Mesothelial cell of epicardium (in vitro differentiated cells): ENCODE results near the gene RER1. TPM values are rescaled to one million over a fixed set of nuclear protein-coding genes. Genes with fewer than 3 reads are reported as not detected.

Experiments
- DNase-seq, 2 experiments: peaks; one replicate each; pipeline ENCODE4 v3.0.0; 2021; ENCODE audit warnings: low spot score in 2 of 2; ENCODE audit not compliant: unreplicated experiment in 2 of 2
- H3K27ac Mint-ChIP-seq: 2 replicates; pipeline ENCODE4 v1.8.0; 2021; ENCODE audit warnings: mixed read lengths
- H3K27me3 Mint-ChIP-seq: 2 replicates; pipeline ENCODE4 v1.8.0; 2021; ENCODE audit warnings: low read depth, mixed read lengths
- H3K36me3 Mint-ChIP-seq: 2 replicates; pipeline ENCODE4 v1.8.0; 2021; ENCODE audit warnings: mixed read lengths
- H3K4me1 Mint-ChIP-seq: 2 replicates; pipeline ENCODE4 v1.8.0; 2021; ENCODE audit warnings: mixed read lengths
- H3K4me3 Mint-ChIP-seq: 2 replicates; pipeline ENCODE4 v1.8.0; 2021; ENCODE audit warnings: mild to moderate bottlenecking, moderate library complexity, mixed read lengths
- H3K9me3 Mint-ChIP-seq: 2 replicates; pipeline ENCODE4 v1.8.0; 2021; ENCODE audit warnings: mixed read lengths
- total RNA-seq: library from RNA; stranded (reverse); gene quantifications from 3 replicates; pipeline ENCODE4 v1.2.1, GENCODE V29; 2021
- TF ChIP-seq, protein P1 (sequence below): fragments of 200-600 bp; sonication (generic); IDR thresholded peaks from one replicate; pipeline ENCODE4 v1.5.0; 2021; ENCODE audit warnings: antibody characterized with exemption; ENCODE audit not compliant: unreplicated experiment

Gene RER1
- total RNA-seq, 1 donor from 2014 or later = 95.1 TPM

DNA sequence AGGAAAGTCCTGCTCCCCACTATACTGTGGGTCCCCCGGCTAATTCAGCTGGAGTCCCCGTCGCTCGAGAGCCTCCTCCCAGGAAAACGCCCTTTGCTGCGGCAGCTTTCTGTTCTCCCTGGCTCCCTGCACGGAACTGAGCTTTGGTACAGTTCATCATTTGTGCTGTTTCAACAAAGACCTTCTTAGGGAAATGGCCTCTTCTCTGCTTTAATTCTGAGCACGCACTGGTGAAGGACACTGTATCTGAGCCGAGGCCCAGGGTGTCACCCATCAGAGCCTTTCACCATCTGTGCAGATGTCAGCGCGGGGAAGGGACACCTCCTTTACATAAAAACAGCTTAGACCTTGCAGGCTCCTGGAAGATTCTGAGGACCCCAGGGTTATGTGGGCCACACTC, 34.3 kb downstream of the RER1 start:
- H3K36me3 Mint-ChIP-seq = no peaks in the 10 kb centered on the region
- no peak overlapping the region for H3K27ac Mint-ChIP-seq
- TF ChIP-seq, protein P1, sequence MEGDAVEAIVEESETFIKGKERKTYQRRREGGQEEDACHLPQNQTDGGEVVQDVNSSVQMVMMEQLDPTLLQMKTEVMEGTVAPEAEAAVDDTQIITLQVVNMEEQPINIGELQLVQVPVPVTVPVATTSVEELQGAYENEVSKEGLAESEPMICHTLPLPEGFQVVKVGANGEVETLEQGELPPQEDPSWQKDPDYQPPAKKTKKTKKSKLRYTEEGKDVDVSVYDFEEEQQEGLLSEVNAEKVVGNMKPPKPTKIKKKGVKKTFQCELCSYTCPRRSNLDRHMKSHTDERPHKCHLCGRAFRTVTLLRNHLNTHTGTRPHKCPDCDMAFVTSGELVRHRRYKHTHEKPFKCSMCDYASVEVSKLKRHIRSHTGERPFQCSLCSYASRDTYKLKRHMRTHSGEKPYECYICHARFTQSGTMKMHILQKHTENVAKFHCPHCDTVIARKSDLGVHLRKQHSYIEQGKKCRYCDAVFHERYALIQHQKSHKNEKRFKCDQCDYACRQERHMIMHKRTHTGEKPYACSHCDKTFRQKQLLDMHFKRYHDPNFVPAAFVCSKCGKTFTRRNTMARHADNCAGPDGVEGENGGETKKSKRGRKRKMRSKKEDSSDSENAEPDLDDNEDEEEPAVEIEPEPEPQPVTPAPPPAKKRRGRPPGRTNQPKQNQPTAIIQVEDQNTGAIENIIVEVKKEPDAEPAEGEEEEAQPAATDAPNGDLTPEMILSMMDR = no peak
- peaks cover 36% of the 10 kb centered on the region for H3K27me3 Mint-ChIP-seq
- H3K4me3 Mint-ChIP-seq = no peak overlapping the region
- DNase-seq = no peak
- peaks cover under 1% of the 10 kb centered on the region for H3K4me1 Mint-ChIP-seq
- peaks cover 8% of the 10 kb centered on the region for H3K9me3 Mint-ChIP-seq

DNA sequence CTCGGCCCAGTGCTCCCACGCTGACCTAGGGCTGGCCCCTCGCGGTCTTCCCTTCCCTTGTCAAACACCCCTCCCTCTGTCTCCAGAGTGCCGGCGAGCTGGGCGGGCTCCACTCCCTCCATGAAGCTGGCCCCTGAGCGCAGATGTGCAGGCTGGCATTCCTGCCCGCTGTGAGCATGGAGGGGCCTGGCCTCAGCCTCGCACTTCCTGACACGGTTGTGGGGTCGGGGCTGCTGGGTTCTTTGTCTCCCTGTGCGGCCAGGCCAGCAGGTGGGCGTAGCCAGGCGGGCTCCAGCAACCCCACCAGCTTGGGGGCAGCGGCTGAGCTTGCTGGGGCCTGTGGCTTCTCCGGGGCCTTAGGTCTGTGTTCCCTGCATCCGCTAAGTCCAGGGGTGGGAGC, 34.9 kb downstream of the RER1 start:
- H3K4me1 Mint-ChIP-seq = peaks cover 5% of the 10 kb centered on the region
- no peak overlapping the region for H3K4me3 Mint-ChIP-seq
- peaks cover 34% of the 10 kb centered on the region for H3K27me3 Mint-ChIP-seq
- TF ChIP-seq, protein P1 = no peak
- DNase-seq = no peak
- peaks cover 8% of the 10 kb centered on the region for H3K9me3 Mint-ChIP-seq
- no peaks in the 10 kb centered on the region for H3K36me3 Mint-ChIP-seq
- no peak overlapping the region for H3K27ac Mint-ChIP-seq

DNA sequence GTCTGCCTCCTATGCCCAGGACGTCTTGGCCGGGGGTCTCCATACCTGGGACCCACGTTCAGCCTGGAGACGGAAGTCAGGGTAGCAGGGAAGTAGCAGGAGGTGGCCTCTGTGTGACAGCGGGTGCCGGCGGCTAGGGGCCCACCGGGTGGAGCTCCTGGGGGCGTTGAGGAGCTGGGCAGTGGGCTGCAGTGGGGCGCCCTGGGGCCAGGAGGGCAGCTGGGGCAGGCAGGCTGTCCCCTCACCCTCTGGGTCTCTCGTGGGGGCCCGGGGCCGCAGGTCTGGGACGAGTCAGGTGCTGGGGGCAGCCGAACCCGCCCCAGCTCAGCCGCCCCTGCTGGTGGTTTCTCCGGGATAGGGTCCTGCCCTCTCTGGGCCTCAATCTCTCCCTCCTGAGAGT, 35.4 kb downstream of the RER1 start:
- peaks cover 30% of the 10 kb centered on the region for H3K27me3 Mint-ChIP-seq
- no peak for DNase-seq
- no peak overlapping the region for H3K4me3 Mint-ChIP-seq
- peaks cover 8% of the 10 kb centered on the region for H3K9me3 Mint-ChIP-seq
- H3K4me1 Mint-ChIP-seq = peaks cover 6% of the 10 kb centered on the region
- H3K36me3 Mint-ChIP-seq = no peaks in the 10 kb centered on the region
- no peak overlapping the region for H3K27ac Mint-ChIP-seq
- TF ChIP-seq, protein P1 = no peak

DNA sequence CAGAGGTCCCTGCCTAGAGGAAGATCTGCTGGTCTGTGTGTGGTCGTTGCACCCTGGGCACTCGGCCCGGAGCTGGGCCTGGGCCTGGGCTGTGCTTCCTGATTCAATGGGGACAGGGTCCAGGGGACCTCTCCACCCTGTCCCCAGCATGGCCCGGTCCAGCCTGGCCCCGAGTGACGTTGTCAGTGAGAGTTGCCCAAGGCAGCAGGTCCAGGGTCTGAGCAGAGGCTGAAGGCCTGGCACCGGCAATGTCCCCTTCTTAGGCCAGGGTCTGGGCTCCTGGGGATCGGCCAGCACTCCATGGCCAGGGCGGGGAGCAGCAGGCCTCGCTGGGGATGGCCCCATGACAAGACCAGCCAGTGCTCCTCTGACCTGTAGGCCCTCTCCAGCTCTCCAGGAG, 36.3 kb downstream of the RER1 start:
- no peak for DNase-seq
- TF ChIP-seq, protein P1 = no peak
- H3K4me1 Mint-ChIP-seq = peaks cover 6% of the 10 kb centered on the region
- H3K9me3 Mint-ChIP-seq = peaks cover under 1% of the 10 kb centered on the region
- no peaks in the 10 kb centered on the region for H3K36me3 Mint-ChIP-seq
- H3K27me3 Mint-ChIP-seq = peaks cover 25% of the 10 kb centered on the region
- H3K27ac Mint-ChIP-seq = no peak overlapping the region
- H3K4me3 Mint-ChIP-seq = no peak overlapping the region

DNA sequence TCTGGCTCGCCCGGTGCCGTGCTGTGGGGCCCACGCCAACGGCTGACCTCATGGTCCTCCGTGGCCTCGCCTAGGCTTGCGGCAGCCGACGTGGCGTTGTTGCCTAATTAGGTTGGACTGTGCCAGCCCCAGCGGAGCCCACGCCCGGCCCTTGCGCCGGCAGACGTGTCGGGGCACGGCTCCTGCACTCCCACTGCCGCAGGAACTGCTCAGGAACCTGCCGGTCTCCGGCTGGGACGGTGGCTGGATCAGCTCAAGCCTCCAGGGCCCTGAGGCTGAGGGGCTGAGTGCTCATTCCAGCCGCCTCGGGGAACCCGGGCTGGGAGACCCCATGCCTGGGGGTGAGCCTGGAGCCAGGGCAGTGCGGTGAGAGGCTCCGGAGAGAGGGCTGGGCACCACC, 36.8 kb downstream of the RER1 start:
- no peak overlapping the region for H3K27ac Mint-ChIP-seq
- TF ChIP-seq, protein P1 = no peak
- no peaks in the 10 kb centered on the region for H3K9me3 Mint-ChIP-seq
- no peak for DNase-seq
- H3K4me1 Mint-ChIP-seq = peaks cover 6% of the 10 kb centered on the region
- H3K36me3 Mint-ChIP-seq = no peaks in the 10 kb centered on the region
- H3K4me3 Mint-ChIP-seq = no peak overlapping the region
- H3K27me3 Mint-ChIP-seq = peaks cover 26% of the 10 kb centered on the region
